Colonic mucosa (tissue), 4 donors: Measurements from ENCODE around the gene PEAK3. TPM values are rescaled to one million over a fixed set of nuclear protein-coding genes. Genes with fewer than 3 reads are reported as not detected.

Experiments
- DNase-seq: peaks from one replicate; pipeline ENCODE4 v3.0.0-alpha.2; 2020
- H3K27ac ChIP-seq: fragments of 200-600 bp; one replicate; pipeline ENCODE4 v1.8.0; 2021
- H3K27me3 ChIP-seq: fragments of 200-600 bp; one replicate; pipeline ENCODE4 v1.8.0; 2021
- H3K36me3 ChIP-seq: fragments of 200-600 bp; one replicate; pipeline ENCODE4 v1.8.0; 2021
- H3K4me1 ChIP-seq: fragments of 200-600 bp; one replicate; pipeline ENCODE4 v1.8.0; 2021; ENCODE audit warnings: mild to moderate bottlenecking
- H3K4me3 ChIP-seq: fragments of 200-600 bp; one replicate; pipeline ENCODE4 v1.8.0; 2021
- H3K9ac ChIP-seq, 2 donors: one replicate each; pipeline ENCODE4 v1.7.0; 2013; ENCODE audit warnings: control low read depth in 2 of 2, low read depth in 2 of 2, low read length in 2 of 2
- H3K9me3 ChIP-seq: fragments of 200-600 bp; one replicate; pipeline ENCODE4 v1.8.0; 2021
- CTCF ChIP-seq: fragments of 200-600 bp; IDR thresholded peaks from one replicate; pipeline ENCODE4 v1.8.0; 2022; ENCODE audit warnings: antibody characterized with exemption, mild to moderate bottlenecking
- intact Hi-C: fragments of 100-400 bp; cut with DNase I; formaldehyde crosslinking; loops from one replicate; pipeline ENCODE4 v1.14.1; 2022
- total RNA-seq, 2 donors: library from RNA; stranded (reverse); fragmentation: NEBNext Ultra II Directional in 1 of 2; extraction: Animal tissue kit (Norgen Biotek cat#: 25700) in 1 of 2; gene quantifications; one replicate each; pipeline ENCODE4 v1.2.1, GENCODE V29; 2021
- donor health status: healthy.
- donor health status: DM: no; HTN: no; CAD: no.
- donor health status: DM: no; HTN: no; CAD: no.

PEAK3 gene
- total RNA-seq, 2 donors from 2014 or later = 0.29 to 0.72 TPM

GRCh38 chr19:2251106-2252054, 30.6 kb downstream of the PEAK3 start:
- intact Hi-C loops = no loop called here
- Histone ChIP-seq H3K4me3 (peak overlapping the region; percentile 13), H3K36me3 (no peaks in the 10 kb centered on the region), H3K27me3 (peaks cover 51% of the 10 kb centered on the region), H3K4me1 (peaks cover 20% of the 10 kb centered on the region), H3K9me3 (no peaks in the 10 kb centered on the region), H3K9ac (no peak overlapping the region), H3K27ac (no peak overlapping the region)
- no peak for DNase-seq
- TF ChIP-seq CTCF = no peak

GRCh38 chr19:2250766-2251105, 31.2 kb downstream of the PEAK3 start:
- no peak for DNase-seq
- peaks cover 51% of the 10 kb centered on the region for H3K27me3 ChIP-seq
- H3K27ac ChIP-seq = no peak overlapping the region
- H3K9me3 ChIP-seq = no peaks in the 10 kb centered on the region
- intact Hi-C loops = no loop called here
- TF ChIP-seq CTCF = no peak
- no peaks in the 10 kb centered on the region for H3K36me3 ChIP-seq
- peaks cover 20% of the 10 kb centered on the region for H3K4me1 ChIP-seq
- no peak overlapping the region for H3K4me3 ChIP-seq
- H3K9ac ChIP-seq = no peak overlapping the region

GRCh38 chr19:2249880-2250765, 31.9 kb downstream of the PEAK3 start:
- Histone ChIP-seq H3K9ac (no peak overlapping the region), H3K9me3 (no peaks in the 10 kb centered on the region), H3K4me1 (peaks cover 20% of the 10 kb centered on the region), H3K27me3 (peaks cover 51% of the 10 kb centered on the region), H3K27ac (no peak overlapping the region), H3K36me3 (peaks cover 4% of the 10 kb centered on the region), H3K4me3 (no peak overlapping the region)
- DNase-seq = no peak
- TF ChIP-seq CTCF = no peak
- intact Hi-C loops = no loop called here

GRCh38 chr19:2249010-2249866, 32.7 kb downstream of the PEAK3 start, which contains the start of gene AMH:
Gene AMH, plus strand, starts transcription at chr19:2249323. Its CDS starts 10 bp downstream, at chr19:2249333.
- peaks cover 49% of the 10 kb centered on the region for H3K27me3 ChIP-seq

More at GRCh38 chr19:2249010-2249866, 32.7 kb downstream of the PEAK3 start, which contains the start of gene AMH:
- no peak for DNase-seq
- Histone ChIP-seq H3K36me3 (peaks cover 13% of the 10 kb centered on the region), H3K4me3 (no peak within 1 kb of the TSS), H3K27ac (no peak within 1 kb of the TSS), H3K4me1 (peaks cover 20% of the 10 kb centered on the region), H3K9ac (no peak within 1 kb of the TSS), H3K9me3 (no peaks in the 10 kb centered on the region)
- no peak for TF ChIP-seq CTCF
- intact Hi-C loops = no loop called here
